ENCODE measurements around the gene PABPC3. TPM values are rescaled to one million over a fixed set of nuclear protein-coding genes. Genes with fewer than 3 reads are reported as not detected.

Gene PABPC3
- total and polyA plus RNA-seq, 2 of the 8 experiments (the other 6 are each of a cell fraction or from before 2014, with no cell fraction given), result 0.18 to 0.48 TPM

GRCh38 chr13:25088562-25089221 is 7.2 kb upstream of the PABPC3 start:
- Histone ChIP-seq H3K4me1 (replicated peaks in 1 of 4; ENCODE audit: control insufficient read depth in 3 of 4, insufficient read depth in 4 of 4, low read length in 3 of 4) (no peaks in the 10 kb centered on the region), H3K27me3 (replicated peaks in 1 of 4; ENCODE audit: control insufficient read depth in 3 of 4, extremely low read depth in 1 of 4, insufficient read depth in 3 of 4, low read length in 3 of 4) (no peaks in the 10 kb centered on the region), H3K36me3 (ENCODE audit: control insufficient read depth in 2 of 4, insufficient read depth in 4 of 4, low read length in 3 of 4) (no peaks in the 10 kb centered on the region; a peak in 2 of 8 replicates), H2BK20ac (ENCODE audit: low read length) (no peak overlapping the region), H2AK5ac (ENCODE audit: low read depth, low read length) (no peak overlapping the region), H3K4me2 (ENCODE audit: insufficient read depth in 1 of 2, low read depth in 2 of 2, low read length in 2 of 2) (no peak overlapping the region), H2BK12ac (ENCODE audit: low read depth, low read length) (no peak overlapping the region), H4K8ac (ENCODE audit: extremely low read depth, insufficient read depth, low read length) (no peak overlapping the region), H3K9me3 (ENCODE audit: insufficient read depth in 2 of 2, low read depth in 1 of 2, low read length in 1 of 2) (no peaks in the 10 kb centered on the region), H3K9ac (replicated peaks in 1 of 4; ENCODE audit: extremely low read depth in 1 of 4, low read depth in 3 of 4, low read length in 3 of 4) (no peak overlapping the region), H3K18ac (ENCODE audit: extremely low read depth, low read length) (no peak overlapping the region), H3K14ac (ENCODE audit: insufficient read length) (no peak overlapping the region), H3K79me1 (ENCODE audit: low read depth, low read length) (no peaks in the 10 kb centered on the region), H2BK120ac (replicated peaks; ENCODE audit: low read depth, low read length) (no peak overlapping the region), H3K79me2 (ENCODE audit: control insufficient read depth in 1 of 2, insufficient read depth in 2 of 2, low read length in 2 of 2) (no peaks in the 10 kb centered on the region), H3K23me2 (ENCODE audit: low read depth, low read length) (no peaks in the 10 kb centered on the region; the same call in 1 of the 2 replicates), H3K27ac (ENCODE audit: low read depth, low read length) (no peak overlapping the region), H2AFZ (ENCODE audit: low read length) (no peak overlapping the region), H3K4me3 (ENCODE audit: extremely low read depth in 1 of 4, insufficient read depth in 2 of 4, low read depth in 3 of 4, low read length in 4 of 4) (no peak overlapping the region), H4K20me1 (replicated peaks in 1 of 2; ENCODE audit: control insufficient read depth in 1 of 2, insufficient read depth in 2 of 2, low read length in 2 of 2) (no peaks in the 10 kb centered on the region), H3K56ac (replicated peaks; ENCODE audit: insufficient read length, low read depth, low read length) (no peak overlapping the region), H3K4ac (replicated peaks; ENCODE audit: insufficient read length, low read depth, low read length) (no peak overlapping the region), H4K5ac (ENCODE audit: insufficient read length, low read depth, low read length) (no peak overlapping the region), H2BK5ac (ENCODE audit: low read depth, low read length) (no peak overlapping the region), H3K23ac (ENCODE audit: insufficient read length) (no peak overlapping the region), H2BK15ac (ENCODE audit: low read length) (no peak overlapping the region), H4K91ac (replicated peaks; ENCODE audit: insufficient read length, low read length) (no peak overlapping the region)
- FAIRE-seq (no peak), DNase-seq (ENCODE audit: low read depth in 1 of 2, low spot score in 2 of 2) (no peak)
- POLR2A ChIA-PET (ENCODE audit: partially characterized antibody), result no interaction called here
- CTCF ChIA-PET (ENCODE audit: partially characterized antibody), result interaction anchor here (1.1 to 2.8 kb wide), 5 partner anchors 12 to 287 kb away, joined by 3 to 12 read pairs (median 5); no protein-coding TSS in a partner anchor
- 91% methylated on average over 10 of the region's 10 CpGs; no CpG with 5 or more reads in 1 of the 2 experiments for WGBS, 2 experiments (ENCODE audit: extremely low coverage in 1 of 2, insufficient coverage in 1 of 2, insufficient read length in 1 of 2, insufficient replicate concordance in 2 of 2, low coverage in 1 of 2, low lambda C conversion rate in 2 of 2, missing lambda C conversion rate in 1 of 2)
- TF ChIP-seq POU5F1 (IDR thresholded peaks at IDR 0.05; ENCODE audit: low read depth, low read length), result no peak
- TF ChIP-seq TAF7 (optimal IDR thresholded peaks at IDR 0.05; ENCODE audit: borderline replicate concordance, low read depth, low read length), result no peak
- TF ChIP-seq KDM1A (IDR thresholded peaks at IDR 0.05; ENCODE audit: borderline replicate concordance, low read length), result no peak
- no peak for TF ChIP-seq CHD1 (IDR thresholded peaks at IDR 0.05; ENCODE audit: low read depth, low read length)
- TF ChIP-seq SRF (IDR thresholded peaks at IDR 0.05; ENCODE audit: low read depth, low read length), result no peak
- no peak for TF ChIP-seq PHF8 (conservative IDR thresholded peaks at IDR 0.05; ENCODE audit: low read depth, low read length)
- no peak for TF ChIP-seq SIRT6 (IDR thresholded peaks at IDR 0.05; ENCODE audit: low read length)
- no peak for TF ChIP-seq RBBP5 (IDR thresholded peaks at IDR 0.05; ENCODE audit: borderline replicate concordance, low read depth, low read length)
- TF ChIP-seq FOSL1 (IDR thresholded peaks at IDR 0.05; ENCODE audit: insufficient read depth, low read depth, low read length), result no peak
- no peak for TF ChIP-seq E2F6 (IDR thresholded peaks at IDR 0.05)
- no peak for TF ChIP-seq SAP30 (IDR thresholded peaks at IDR 0.05; ENCODE audit: insufficient read depth, insufficient replicate concordance, low read length)
- TF ChIP-seq YY1 (IDR thresholded peaks at IDR 0.05; ENCODE audit: low read depth, low read length), result no peak
- TF ChIP-seq BCL11A (IDR thresholded peaks at IDR 0.05; ENCODE audit: low read depth in 2 of 2, low read length in 2 of 2), result no peak
